NCI-H69 (cell line): ENCODE measurements around the gene EIF3CL.
A peak's percentile ranks its signal among the peaks of the same experiment; 100 is the strongest.
"Not testable (repeated sequence)": the region's sequence is repeated elsewhere in the genome, so short reads cannot be mapped to it uniquely, and the experiment has no call there.

Experiments
- DNase-seq: peaks from one replicate; lab custom pipeline; 2025; lab: John Stamatoyannopoulos, UW

Gene EIF3CL

DNA sequence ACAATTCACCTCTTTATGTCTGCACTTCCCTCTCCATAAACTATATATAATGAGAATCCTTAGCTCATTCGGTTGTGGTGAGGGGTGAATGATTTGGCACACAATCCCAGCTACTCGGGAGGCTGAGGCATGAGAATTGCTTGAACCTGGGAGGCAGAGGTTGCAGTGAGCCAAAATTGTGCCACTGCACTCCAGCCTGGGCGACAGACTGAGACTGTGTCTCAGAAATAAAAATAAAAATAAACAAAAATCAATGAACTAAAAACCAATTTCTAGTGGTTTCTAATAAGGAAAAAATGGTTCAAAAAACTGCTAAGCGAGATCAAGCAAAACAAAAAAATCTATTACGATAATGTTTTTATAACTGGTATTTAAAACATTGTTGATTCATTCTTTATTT lies 40.2 kb downstream of the EIF3CL start, which contains the start of gene NPIPB6:
NPIPB6 (minus strand) TSS at position 101 of the 400 bp plus-strand sequence. CDS start 686 bp downstream, outside the sequence.
- DNase-seq: not testable (repeated sequence)

DNA sequence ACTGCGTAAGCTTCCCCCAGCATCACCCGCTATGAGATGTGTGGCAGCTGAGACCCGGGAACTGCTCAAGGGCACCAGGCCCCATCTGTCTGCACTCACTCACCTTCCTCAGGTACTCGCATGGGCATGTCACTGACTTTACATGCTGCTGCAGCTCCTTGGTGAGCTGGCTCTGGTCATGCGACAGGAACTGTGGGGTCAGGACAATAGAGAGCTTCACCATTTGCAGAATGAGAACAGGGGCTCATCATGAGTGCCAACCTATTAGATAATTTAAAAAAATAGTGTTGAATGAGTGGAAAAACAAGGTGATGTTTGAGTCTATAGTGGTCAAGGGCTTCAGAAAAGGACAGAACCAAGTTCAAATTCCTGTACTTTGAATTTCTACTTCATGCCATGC lies 41.0 kb downstream of the EIF3CL start:
- DNase-seq: not testable (repeated sequence)

DNA sequence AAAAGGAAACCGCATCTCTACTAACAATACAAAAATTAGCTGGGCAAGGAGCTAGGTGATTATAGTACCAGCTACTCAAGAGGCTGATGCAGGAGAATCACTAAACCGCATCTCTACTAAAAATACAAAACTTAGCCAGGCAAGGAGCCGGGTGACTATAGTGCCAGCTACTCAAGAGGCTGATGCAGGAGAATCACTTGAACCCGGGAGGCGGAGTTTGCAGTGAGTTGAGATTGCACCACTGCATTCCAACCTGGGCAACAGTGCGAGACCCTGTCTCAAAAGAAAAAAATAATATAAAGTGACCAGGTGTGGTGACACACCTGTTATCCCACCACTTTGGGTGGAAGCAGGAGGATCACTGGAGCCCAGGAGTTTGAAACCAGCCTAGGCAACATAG lies 65.4 kb downstream of the EIF3CL start:
- DNase-seq: not testable (repeated sequence)

DNA sequence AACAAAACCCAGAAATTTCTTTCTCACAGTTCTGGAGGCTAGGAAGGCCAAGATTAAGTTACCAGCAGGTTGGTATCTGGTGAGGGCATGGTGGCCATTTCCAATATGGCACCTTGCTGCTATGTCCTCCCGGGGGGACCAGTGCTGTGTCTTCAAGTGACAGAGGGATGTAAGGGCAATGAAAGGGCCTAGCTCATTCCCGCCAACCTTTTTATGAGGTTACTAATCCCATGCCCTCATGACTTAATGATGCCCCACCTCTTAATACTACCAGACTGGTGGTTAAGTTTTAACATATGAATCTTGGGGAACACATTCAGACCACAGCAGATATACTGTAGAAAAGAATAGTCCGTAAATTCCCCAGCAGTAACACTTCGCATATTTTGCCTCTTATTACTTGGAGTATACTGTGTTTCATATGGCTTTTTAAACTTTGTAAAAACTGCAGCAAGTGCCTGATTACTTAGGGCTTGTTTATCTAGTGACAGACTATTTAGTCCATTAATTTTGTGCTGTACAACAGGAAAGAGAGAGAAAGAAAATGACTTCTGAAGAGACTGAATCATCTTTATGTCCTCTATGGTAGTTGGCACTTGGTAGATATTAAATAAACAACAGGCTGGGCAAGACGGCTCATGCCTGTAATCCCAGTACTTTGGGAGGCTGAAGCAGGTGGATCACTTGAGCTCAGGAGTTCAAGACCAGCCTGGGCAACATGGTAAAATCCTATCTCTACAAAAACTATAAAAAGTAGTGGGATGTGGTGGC lies 66.5 kb downstream of the EIF3CL start:
- DNase-seq: not testable (repeated sequence)

DNA sequence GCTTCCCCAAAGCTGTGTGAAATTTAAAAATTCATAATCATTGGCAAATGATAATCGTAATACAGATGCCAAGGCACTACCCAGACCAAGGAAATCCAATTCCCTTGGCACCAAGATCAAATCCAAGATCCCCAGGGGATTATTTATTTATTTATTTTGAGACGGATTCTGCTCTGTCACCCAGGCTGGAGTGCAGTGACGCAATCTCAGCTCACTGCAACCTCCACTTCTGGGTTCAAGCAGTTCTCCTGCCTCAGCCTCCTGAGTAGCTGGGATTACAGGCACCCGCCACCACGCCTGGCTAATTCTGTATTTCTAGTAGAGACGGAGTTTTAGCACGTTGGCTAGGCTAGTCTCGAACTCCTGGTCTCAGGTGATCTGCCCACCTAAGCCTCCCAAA lies 68.0 kb downstream of the EIF3CL start:
- not testable (repeated sequence) for DNase-seq

DNA sequence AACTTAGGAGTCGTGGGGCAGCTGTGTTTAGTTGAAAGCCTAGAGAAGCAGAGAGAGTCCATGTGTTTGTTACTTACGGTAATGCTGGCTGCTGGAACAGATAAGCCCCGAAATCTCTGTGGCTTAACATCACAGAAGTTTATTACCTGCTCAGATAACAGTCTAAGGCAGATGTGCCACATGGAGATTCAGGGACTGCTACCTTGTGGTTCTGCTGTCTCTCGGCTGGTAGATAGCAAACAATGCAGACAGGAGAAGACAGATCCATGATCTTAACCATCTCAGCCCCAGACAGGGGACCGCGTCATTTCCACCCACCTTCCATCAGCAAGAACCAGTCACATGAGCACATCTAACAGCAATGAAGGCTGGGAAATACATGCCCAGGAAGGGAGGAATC lies 71.0 kb downstream of the EIF3CL start:
- DNase-seq: not testable (repeated sequence)

DNA sequence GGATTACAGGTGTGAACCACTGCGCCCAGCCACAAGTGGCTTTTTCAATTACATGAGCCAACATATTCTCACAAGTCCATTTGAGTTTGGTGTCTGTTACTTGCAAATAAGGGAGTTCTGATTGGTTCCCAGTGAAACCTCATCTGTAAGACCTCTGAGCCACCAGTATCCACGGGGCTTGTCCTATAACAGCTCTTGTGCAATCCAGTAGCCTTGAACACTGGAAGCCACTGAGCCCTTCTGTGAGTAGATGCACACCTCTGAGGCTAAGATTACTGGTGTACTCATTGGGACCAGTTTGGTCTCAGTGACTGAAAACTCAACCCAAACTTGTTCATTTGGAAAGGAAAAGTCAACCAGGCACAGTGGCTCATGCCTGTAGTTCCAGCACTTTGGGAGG lies 72.7 kb downstream of the EIF3CL start:
- not testable (repeated sequence) for DNase-seq

DNA sequence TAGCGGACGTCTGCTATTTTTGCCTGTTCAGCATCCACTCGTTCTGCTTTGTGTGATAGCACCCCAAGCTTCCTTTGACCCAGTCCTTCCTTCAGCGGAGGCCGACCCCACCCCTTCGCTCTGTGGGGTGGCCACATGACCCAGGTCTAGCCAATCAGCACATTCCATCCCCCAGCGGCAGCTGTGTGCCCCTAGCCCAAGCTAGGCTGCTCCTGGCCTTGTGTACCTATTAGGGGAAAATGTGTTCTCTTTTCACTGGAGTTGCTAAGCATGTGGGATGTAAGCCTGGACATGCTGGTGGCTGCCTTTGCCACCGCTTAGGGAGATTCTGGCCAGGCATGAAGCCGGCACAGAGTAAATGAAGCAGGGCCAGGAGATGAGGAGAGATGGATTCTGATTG lies 73.4 kb downstream of the EIF3CL start:
- peak; percentile 10 for DNase-seq
